Astrocyte of the cerebellum (primary cell): ENCODE measurements around the gene NUMA1.

Source experiments
- DNase-seq: peaks from one replicate; pipeline ENCODE4 v3.0.0-alpha.2; 2011; ENCODE audit warnings: low read depth
- H3K4me3 ChIP-seq: 2 replicates; pipeline ENCODE4 v1.5.1; 2011; ENCODE audit warnings: mild to moderate bottlenecking, low read depth, low read length, moderate library complexity
- in situ Hi-C: cut with HindIII; loops from 2 replicates; pipeline ENCODE4 v1.10.0; 2017; ENCODE audit warnings: low sequenced_read_pairs
- TF ChIP-seq, protein P1 (sequence below): IDR thresholded peaks from 2 replicates; pipeline ENCODE4 v1.5.1; 2012; ENCODE audit warnings: low read length, low read depth, moderate library complexity, mild to moderate bottlenecking; ENCODE audit errors: missing control alignments

The NUMA1 gene

DNA sequence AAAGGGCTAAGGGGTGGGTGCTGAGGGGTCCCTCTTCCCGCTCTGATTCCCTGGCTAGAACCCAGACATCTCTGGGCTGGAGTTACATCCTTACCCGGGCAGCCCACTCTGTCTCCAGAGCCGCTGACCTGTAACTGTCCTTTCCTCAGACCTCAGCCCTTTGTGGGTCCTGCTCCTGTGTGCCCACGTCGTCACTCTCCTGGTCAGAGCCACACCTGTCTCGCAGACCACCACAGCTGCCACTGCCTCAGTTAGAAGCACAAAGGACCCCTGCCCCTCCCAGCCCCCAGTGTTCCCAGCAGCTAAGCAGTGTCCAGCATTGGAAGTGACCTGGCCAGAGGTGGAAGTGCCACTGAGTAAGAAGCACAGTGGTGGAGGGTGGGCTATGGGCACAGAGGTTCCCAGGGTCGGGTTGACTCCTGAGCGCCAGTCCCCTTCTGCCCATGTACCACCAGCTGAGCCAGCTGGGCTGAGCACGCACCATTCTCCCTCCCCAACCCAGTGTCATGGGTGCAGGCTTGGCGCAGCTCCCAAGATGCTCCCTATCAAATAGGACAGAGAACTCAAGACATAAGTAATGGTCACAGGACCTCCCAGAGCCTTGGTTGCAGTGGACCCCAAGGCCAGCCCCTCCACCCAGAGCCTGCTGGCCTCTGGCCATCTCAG lies 80.0 kb downstream of the NUMA1 start:
- H3K4me3 ChIP-seq: no peak overlapping the region
- TF ChIP-seq, protein P1, sequence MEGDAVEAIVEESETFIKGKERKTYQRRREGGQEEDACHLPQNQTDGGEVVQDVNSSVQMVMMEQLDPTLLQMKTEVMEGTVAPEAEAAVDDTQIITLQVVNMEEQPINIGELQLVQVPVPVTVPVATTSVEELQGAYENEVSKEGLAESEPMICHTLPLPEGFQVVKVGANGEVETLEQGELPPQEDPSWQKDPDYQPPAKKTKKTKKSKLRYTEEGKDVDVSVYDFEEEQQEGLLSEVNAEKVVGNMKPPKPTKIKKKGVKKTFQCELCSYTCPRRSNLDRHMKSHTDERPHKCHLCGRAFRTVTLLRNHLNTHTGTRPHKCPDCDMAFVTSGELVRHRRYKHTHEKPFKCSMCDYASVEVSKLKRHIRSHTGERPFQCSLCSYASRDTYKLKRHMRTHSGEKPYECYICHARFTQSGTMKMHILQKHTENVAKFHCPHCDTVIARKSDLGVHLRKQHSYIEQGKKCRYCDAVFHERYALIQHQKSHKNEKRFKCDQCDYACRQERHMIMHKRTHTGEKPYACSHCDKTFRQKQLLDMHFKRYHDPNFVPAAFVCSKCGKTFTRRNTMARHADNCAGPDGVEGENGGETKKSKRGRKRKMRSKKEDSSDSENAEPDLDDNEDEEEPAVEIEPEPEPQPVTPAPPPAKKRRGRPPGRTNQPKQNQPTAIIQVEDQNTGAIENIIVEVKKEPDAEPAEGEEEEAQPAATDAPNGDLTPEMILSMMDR: no peak
- DNase-seq: no peak
- in situ Hi-C loops: loop anchor here (25.0 kb wide), 2 partner anchors 112 to 412 kb away; partner anchors contain the start of genes ANAPC15, LAMTOR1 and TOMT

DNA sequence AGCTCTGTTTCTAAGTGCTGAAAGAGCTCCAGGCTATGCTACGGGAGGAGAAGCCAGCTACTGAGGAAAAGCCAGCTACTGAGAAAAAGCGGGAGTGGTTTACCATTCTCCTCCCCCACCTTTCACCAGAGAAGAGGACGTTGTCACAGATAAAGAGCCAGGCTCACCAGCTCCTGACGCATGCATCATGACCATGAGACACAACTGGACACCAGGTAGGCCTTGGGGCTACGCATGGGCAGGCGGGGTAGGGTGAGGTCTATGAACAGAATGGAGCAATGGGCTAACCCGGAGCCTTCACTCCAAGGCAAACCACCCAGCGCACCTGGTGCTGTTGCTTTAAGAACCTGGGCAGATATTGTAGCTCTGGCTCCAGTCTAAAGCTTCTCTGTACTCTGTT lies 80.5 kb downstream of the NUMA1 start:
- no peak overlapping the region for H3K4me3 ChIP-seq
- in situ Hi-C loops: loop anchor here (25.0 kb wide), 2 partner anchors 113 to 413 kb away; partner anchors contain the start of genes ANAPC15, LAMTOR1 and TOMT
- TF ChIP-seq, protein P1: no peak
- DNase-seq: no peak

DNA sequence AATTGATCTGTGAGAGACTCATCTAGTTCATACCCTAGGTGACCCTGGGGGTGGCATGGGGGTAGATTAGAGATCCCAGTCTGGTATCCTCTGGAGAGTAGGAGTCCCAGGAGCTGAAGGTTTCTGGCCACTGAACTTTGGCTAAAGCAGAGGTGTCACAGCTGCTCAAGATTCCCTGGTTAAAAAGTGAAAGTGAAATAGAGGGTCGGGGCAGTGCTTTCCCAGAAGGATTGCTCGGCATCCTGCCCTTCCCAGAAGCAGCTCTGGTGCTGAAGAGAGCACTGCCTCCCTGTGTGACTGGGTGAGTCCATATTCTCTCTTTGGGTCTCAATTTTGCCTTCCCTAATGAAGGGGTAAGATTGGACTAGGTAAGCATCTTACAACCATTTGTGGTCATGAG lies 81.0 kb downstream of the NUMA1 start:
- in situ Hi-C loops: no loop called here
- TF ChIP-seq, protein P1: no peak
- no peak overlapping the region for H3K4me3 ChIP-seq
- peak; percentile 11 for DNase-seq

DNA sequence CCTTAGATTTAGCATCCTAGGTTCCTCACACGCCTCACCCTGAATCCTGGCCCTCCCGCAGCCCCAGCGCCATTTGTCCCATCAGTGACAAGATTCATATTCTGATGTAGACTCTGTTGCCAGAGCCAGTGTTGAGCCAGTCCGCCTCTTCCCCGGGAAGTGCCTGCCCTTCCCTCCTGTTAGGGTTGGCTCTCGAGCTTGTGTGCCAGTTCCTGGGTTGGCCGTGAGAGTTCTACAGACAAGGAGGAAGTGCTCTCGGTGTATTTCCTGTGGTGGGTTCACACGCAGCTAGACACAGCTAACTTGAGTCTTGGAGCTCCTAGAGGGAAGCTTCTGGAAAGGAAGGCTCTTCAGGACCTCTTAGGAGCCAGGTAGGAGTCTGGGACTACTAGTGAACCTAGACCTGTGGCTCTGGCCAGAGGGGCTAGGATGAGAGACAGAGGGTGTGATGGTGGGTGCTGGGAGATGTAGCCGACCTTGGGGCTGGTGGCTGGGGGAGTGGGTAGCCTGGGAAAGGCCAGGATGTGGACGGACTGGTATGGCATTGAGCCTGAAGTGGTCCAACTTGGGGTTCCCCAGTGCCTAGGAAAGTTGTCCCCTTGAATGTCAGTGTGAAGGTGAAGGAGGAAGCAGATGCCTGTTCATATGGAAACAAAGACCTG lies 81.6 kb downstream of the NUMA1 start, which contains the start of gene IL18BP:
Gene IL18BP (plus strand): TSS at position 261 of the 662 bp plus-strand sequence. CDS start 1,076 bp downstream, outside the sequence.
- in situ Hi-C loops: no loop called here
- no peak within 1 kb of the TSS for H3K4me3 ChIP-seq
- TF ChIP-seq, protein P1: no peak
- DNase-seq: no peak

DNA sequence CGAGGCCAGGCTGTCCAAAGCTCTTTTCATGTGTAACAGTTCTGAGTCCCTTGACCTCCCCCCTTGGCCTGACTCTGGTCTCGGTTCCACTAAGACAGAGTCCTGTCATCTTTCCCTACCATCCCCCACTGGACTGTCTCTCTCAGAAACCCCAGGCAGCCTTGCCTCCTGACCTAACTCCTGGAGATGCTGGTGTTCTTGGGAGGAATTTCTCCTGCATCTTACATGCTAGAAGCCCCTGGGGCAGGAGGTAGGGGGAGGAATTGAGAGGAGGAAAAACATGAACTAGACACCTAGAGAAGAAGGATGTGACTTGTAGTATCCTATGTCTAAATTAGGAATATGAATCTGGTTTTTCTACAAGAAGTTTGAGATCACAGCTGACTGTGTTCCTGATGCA lies 82.3 kb downstream of the NUMA1 start:
- DNase-seq: no peak

DNA sequence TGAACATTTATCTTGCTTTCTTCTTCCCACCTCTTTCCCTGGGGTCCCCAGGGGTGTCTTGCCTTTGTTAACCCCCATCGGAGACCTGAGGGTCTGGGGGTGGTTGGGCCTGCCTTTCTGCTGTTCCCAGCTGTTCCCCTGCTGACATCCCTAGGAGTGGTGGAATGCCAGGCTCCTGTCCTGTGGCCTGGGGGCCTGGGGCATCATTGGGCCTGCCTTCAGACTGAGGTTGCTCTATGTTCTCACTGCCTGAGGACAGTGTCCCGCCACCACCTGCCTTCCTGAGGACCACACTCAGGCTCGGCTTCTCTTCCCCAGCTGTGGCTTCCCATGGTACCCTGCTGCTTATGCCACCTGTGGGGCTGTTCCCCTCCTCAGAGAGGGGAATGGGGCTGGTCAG lies 82.7 kb downstream of the NUMA1 start:
- DNase-seq: no peak
- in situ Hi-C loops: no loop called here
- no peak overlapping the region for H3K4me3 ChIP-seq
- TF ChIP-seq, protein P1: no peak

More for the DNA sequence above, 82.3 kb downstream of the NUMA1 start:
- H3K4me3 ChIP-seq: no peak overlapping the region
- TF ChIP-seq, protein P1: no peak
- in situ Hi-C loops: no loop called here
